Measurements from ENCODE around the gene SGCE. TPM values are rescaled to one million over a fixed set of nuclear protein-coding genes. Genes with fewer than 3 reads are reported as not detected.

SGCE gene
- total RNA-seq, 1 donor from 2014 or later, result 58.1 TPM

- no peak for DNase-seq (ENCODE audit: low spot score)
Measured at GRCh38 chr7:94632338-94633013, 23.5 kb downstream of the SGCE start.

DNA sequence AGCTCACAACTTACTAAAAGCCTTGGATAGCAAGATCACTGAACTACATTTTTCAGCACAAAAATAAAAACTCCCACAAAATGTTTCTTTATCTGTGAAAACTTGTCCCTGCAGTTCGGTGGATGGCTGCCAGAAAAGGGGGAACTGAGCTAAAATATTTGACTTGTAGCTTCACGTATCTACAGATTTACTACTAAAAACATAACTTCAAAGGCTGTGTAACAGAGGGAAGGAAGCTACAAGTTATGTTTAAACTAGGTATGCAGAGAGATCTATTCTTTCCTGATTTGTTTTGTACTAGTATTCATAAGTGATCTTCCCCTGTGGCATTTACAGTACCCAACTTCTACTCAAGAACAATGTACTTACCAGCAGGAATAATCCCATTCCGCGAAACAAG, 25.1 kb downstream of the SGCE start:
- no peak for DNase-seq (ENCODE audit: low spot score)

DNA sequence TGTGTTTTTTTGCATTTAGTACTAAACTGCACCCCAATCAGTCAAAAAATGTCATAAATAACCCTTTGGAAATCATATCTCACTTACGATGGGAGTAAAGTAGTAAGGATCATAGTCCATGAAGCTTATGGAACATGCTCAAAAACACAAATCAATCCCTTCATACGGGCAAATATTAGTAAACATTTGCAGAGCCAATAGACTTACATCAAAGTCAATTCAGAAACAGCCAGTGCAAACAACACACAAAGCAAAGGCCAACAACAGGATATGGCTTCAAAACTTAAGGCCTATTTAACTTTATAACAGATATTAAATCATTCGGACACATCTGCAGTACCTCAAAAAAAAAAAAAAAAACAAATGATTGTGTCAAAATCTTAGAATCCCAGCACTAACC, 32.1 kb downstream of the SGCE start:
- no peak for DNase-seq (ENCODE audit: low spot score)

GRCh38 chr7:94621120-94621519, 34.8 kb downstream of the SGCE start:
- no peak for DNase-seq (ENCODE audit: low spot score)

- DNase-seq (ENCODE audit: low spot score), result no peak
Measured at GRCh38 chr7:94620703-94621118, 35.2 kb downstream of the SGCE start.

DNA sequence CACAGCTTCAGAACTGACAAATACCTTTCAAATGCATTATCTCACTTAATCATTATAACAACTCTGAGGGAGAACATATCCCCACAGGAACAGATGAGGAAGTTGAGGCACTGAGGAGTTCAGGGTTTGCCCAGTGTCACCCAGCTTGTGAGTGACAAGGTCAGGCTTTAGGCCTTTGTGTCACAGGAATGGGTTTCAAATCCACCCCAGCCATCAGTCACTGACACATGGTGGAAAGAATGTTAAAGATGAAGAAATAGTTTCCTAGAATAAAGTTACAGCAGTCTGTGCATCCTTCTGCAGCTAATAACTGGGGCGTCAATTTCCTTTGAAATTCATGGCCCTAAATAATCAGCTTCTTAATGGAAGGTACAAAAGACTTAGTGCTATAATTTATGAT, 37.8 kb downstream of the SGCE start:
- DNase-seq (ENCODE audit: low spot score), result no peak

DNA sequence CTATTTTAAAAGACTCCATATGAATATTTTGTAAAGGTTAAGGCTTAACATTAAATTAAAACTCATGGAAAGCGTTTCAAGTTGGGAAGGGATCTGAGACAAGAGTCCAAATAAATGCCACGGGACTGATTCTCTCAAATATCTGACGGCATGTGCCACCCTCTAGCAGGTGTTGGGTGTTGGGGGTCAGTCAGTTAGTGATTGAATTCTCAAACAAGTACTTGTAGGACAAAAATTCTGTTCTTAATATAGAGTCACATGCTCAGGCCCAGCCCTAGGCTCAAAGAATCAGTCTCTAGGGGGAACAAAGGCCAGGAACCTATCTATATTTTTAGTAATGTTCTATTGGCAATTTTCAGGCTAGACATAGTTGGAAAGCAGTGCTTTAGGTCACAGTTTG, 39.1 kb downstream of the SGCE start:
- no peak for DNase-seq (ENCODE audit: low spot score)

DNA sequence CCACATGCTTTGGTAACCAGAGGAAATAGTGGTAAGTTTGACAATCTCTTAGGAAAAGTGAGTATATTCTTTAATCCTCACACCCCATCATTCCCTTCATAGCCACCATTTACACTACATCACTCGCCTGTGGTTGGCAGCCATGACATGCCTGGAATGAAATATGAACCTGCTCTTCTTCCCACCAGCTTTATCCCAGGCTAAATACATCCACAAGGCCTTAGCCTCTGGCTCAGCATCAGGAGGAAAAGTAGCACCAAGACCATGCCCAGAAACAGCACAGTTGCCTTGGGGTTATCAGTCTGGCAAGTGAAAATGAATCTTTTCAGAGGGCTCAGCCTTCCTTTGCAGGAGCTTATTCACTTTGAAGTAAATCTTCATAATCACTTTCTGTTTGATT, 40.3 kb downstream of the SGCE start:
- no peak for DNase-seq (ENCODE audit: low spot score)

GRCh38 chr7:94612661-94613060, 43.3 kb downstream of the SGCE start:
- DNase-seq (ENCODE audit: low spot score), result no peak

DNA sequence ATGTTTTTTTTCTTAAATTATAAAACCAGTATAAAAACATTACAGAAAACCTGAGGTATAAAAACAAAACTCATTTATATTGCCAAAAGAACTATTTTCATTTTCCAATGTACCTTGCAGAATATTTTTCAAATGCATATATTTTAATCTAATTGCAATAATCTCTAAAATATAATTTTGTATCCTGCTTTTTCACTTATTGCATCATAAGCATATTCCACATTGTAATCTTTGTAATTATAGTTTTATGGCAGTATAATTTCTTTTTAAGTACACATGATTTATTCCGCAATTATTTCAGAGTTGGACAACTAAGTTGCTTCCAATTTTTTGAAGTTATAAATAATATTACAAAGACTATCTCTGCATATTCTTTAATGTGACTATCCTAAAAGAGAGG, 43.7 kb downstream of the SGCE start:
- DNase-seq (ENCODE audit: low spot score), result no peak

GRCh38 chr7:94609561-94609960, 46.4 kb downstream of the SGCE start:
- DNase-seq (ENCODE audit: low spot score), result no peak

DNA sequence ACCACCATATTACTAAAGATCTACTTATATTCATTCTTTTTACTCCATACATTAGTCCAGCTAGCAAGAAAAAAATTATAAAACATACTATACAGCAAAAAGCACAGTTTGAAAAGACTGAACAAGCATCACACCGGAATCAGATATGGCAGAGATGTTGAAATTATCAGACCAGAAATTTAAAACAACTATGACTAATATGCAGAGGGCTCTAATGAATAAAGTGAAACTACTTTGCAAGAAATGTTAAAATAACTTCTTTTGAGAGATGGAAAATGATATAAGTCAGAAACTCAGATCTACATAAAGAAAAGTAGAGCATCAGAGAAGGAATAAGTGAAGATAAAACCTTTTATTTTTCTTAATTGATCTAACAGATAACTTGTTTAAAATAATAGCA, 50.9 kb downstream of the SGCE start:
- DNase-seq (ENCODE audit: low spot score), result no peak

DNA sequence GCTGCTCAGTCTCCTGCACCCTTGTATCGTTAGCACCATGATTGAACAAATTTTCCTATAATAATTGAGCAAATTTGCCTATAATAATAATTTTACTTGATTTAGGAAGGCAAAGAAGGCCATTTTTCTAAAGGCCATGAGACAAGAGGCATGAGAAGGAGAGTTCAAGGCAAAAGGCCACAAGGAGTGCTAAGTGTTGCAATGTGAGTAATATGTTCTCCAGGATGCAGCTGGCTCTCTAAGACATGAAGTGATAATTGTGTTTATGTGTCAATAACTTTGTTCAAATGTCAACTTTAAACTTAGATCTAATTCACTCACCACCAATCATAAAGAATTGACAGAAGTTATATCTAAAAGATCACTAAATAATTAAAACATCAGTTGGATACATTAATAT, 53.8 kb downstream of the SGCE start:
- no peak for DNase-seq (ENCODE audit: low spot score)

DNA sequence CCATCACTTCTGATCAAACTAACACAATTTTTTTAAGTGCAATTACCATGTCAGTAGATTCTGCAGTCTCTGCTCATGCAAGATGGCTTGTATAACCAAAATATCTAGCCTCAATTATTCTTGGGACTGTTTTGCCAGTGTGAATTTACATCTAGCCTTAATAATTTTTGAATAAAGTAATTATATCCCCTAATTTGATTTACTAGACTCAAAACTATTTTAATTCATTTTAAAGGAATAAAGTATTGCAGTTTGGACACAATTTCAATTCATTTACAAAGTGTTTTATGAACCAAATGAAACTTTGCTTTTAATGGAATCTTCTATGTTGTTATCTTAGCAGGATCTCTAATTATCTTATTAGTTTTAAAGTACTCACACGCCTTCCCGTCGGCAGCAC, 55.7 kb downstream of the SGCE start:
- DNase-seq (ENCODE audit: low spot score), result no peak

GRCh38 chr7:94595717-94596116, 60.2 kb downstream of the SGCE start:
- DNase-seq (ENCODE audit: low spot score), result no peak

DNA sequence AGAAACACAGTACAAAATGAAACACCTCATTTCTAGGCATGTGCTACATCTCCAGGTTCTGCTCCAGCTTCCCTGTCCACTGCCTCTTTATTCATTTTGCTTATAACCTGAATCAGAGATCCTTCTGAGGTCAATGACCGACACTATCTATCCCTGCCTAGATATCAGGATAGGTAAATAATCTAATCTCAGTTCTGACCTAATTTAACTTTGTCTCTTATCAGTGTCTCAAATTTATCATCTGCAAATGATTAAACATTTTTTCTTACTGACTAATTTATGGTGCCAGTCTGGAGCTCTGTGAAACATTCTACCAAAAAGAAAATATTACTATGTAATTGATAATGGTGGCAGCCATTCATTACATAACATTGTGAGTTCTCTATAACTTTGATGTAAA, 61.1 kb downstream of the SGCE start:
- no peak for DNase-seq (ENCODE audit: low spot score)

GRCh38 chr7:94591176-94591575, 64.8 kb downstream of the SGCE start:
- DNase-seq (ENCODE audit: low spot score), result no peak

- DNase-seq (ENCODE audit: low spot score), result no peak
Measured at GRCh38 chr7:94590526-94591162, 65.3 kb downstream of the SGCE start.

GRCh38 chr7:94588075-94588474, 67.9 kb downstream of the SGCE start:
- no peak for DNase-seq (ENCODE audit: low spot score)

DNA sequence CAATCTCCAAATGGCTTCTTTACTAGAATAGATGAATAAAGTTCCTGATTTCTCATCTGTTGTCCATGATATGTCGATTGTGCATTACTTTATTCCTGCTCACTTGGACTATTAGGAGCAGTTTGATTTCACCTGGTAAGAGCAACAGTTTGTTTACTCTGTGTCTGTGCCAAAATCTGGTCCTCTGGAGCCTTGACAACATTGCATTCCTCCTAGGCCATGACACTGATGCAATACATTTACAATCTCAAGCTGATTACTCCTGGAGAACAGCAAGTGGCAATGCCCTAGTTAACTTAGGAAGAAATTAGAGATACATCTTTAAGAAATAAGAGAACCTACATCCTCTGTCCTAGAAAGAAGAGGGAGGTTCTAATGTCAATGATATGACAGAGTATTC, 71.8 kb downstream of the SGCE start:
- DNase-seq (ENCODE audit: low spot score), result no peak

DNA sequence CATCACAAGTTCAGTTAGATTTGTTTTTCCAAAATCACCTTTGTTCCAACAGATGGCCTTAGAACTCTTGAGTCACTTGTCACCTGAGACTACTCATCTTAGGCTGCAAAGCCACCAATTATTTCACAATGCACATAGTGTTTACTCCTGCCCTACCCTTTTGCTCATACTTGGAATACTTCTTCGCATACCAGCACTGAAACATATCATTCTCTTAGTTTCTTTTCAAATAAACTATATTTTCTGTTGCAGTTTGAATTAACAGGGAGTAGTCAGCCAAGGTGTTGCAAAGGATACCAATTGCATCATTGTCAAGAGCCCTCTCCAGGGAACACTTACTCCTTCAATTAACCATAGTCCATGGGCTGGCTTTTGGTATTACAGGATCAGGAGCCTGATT, 75.3 kb downstream of the SGCE start:
- DNase-seq (ENCODE audit: low spot score), result no peak

DNA sequence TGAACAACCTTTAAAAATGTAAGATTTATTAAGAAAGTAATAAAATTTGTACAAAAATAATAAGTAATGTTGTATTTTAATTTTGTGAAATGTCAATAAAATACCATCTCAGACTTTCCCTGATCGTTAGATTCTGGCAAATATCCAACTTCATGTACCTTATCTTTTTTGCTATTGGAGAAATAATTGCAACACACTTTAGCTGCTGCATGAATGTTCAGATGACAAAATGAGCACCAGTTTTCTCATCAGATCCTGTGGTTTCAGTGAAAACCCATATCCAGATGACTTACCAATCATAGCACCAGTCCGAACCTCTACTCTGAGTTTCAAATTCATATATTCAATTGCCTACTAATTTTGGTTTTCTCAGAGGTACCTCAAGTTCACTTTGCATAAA, 76.5 kb downstream of the SGCE start:
- no peak for DNase-seq (ENCODE audit: low spot score)

DNA sequence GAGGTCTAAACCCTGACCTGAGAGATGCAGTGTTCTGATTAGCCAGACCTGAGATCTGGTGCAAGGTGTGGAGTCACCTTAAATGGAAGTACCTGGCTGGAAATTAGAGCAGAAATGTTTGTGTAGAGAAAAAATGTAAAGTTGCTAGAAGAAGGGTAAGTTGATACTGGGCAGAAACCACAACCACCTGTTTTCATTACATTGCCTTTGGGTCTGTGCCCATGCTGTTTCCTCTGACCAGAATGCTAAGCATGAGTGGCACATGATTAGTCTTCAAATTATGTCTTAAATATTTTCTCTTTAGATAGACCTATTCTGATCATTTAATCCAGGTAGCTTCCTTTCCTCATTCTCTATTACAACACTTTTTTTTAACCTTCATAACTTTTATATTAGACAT, 77.3 kb downstream of the SGCE start:
- no peak for DNase-seq (ENCODE audit: low spot score)
